ENCODE results near the gene ENO1. TPM values are rescaled to one million over a fixed set of nuclear protein-coding genes. Genes with fewer than 3 reads are reported as not detected.

Gene ENO1
- total RNA-seq, 1 donor, result 1,591 TPM

GRCh38 chr1:8862528-8862927, 16.0 kb downstream of the ENO1 start:
- H3K4me2 ChIP-seq (ENCODE audit: insufficient read depth, low read length), result no peak overlapping the region
- peaks cover 39% of the 10 kb centered on the region for H3K79me2 ChIP-seq (ENCODE audit: insufficient read depth, low read length)
- H3K27me3 ChIP-seq (ENCODE audit: insufficient read depth, low read length), result no peaks in the 10 kb centered on the region
- H2AFZ ChIP-seq (ENCODE audit: low read length), result no peak overlapping the region
- peaks cover 72% of the 10 kb centered on the region for H4K20me1 ChIP-seq (ENCODE audit: insufficient read depth, low read length)
- no peak overlapping the region for H3K4me3 ChIP-seq (ENCODE audit: insufficient read depth, low read length)
- no peaks in the 10 kb centered on the region for H3K9me3 ChIP-seq (ENCODE audit: low read depth, low read length)
- peaks cover 25% of the 10 kb centered on the region for H3K4me1 ChIP-seq (ENCODE audit: insufficient read depth, low read length)
- DNase-seq (ENCODE audit: insufficient read length, low spot score, missing footprints), result no peak
- H3K36me3 ChIP-seq (ENCODE audit: insufficient read depth, low read length), result peaks cover 85% of the 10 kb centered on the region
- H3K27ac ChIP-seq (ENCODE audit: low read depth, low read length), result peak overlapping the region; percentile 17
- TF ChIP-seq CTCF (IDR thresholded peaks at IDR 0.05; ENCODE audit: extremely low read depth, low read depth, low read length), result peak; percentile 63

GRCh38 chr1:8860738-8861516, 17.6 kb downstream of the ENO1 start:
- Histone ChIP-seq H3K36me3 (ENCODE audit: insufficient read depth, low read length) (peaks cover 75% of the 10 kb centered on the region), H3K9me3 (ENCODE audit: low read depth, low read length) (no peaks in the 10 kb centered on the region), H3K27me3 (ENCODE audit: insufficient read depth, low read length) (no peaks in the 10 kb centered on the region), H4K20me1 (ENCODE audit: insufficient read depth, low read length) (peaks cover 76% of the 10 kb centered on the region), H3K4me1 (ENCODE audit: insufficient read depth, low read length) (peaks cover 27% of the 10 kb centered on the region), H3K4me3 (ENCODE audit: insufficient read depth, low read length) (no peak overlapping the region), H3K4me2 (ENCODE audit: insufficient read depth, low read length) (no peak overlapping the region), H2AFZ (ENCODE audit: low read length) (no peak overlapping the region), H3K79me2 (ENCODE audit: insufficient read depth, low read length) (peaks cover 28% of the 10 kb centered on the region), H3K27ac (ENCODE audit: low read depth, low read length) (peak overlapping the region; percentile 30)
- DNase-seq (ENCODE audit: insufficient read length, low spot score, missing footprints), result no peak
- TF ChIP-seq CTCF (IDR thresholded peaks at IDR 0.05; ENCODE audit: extremely low read depth, low read depth, low read length), result no peak

DNA sequence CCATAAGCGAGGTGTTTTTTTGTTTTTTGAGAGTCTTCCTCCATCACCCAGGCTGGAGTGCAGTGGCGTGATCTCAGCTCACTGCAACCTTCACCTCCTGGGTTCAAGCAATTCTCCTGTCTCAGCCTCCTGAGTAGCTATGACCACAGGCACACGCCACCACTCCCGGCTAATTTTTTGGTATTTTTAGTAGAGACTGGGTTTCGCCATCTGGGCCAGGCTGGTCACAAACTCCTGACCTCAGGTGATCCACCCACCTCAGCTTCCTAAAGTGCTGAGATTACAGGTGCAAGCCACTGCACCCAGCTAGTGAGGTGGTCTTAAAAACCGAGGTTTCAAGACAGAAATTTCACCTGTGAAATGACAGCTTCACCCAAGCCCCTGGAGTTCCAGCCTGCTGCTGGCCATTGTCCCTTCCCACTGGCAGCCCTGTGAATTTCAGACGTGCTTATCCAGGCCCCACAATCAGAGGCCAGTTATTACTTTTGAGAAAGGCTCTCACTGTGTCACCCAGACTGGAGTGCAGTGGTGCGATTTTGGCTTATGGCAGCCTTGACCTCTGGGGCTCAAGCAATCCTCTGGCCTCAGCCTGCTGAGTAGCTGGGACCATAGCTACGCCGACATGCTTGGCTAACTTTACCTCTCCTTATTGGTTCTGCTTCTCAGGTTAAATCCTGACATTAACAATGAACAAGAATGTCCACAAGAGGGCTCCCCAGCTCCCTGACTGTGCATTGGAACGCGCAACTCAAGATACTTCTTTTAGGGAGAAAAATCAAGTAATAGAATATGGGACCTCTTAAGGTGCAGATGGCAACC, 19.4 kb downstream of the ENO1 start:
- H3K27ac ChIP-seq (ENCODE audit: low read depth, low read length), result peak overlapping the region; percentile 33
- no peak overlapping the region for H3K4me2 ChIP-seq (ENCODE audit: insufficient read depth, low read length)
- no peak overlapping the region for H2AFZ ChIP-seq (ENCODE audit: low read length)
- H3K79me2 ChIP-seq (ENCODE audit: insufficient read depth, low read length), result peaks cover 15% of the 10 kb centered on the region
- no peaks in the 10 kb centered on the region for H3K27me3 ChIP-seq (ENCODE audit: insufficient read depth, low read length)
- DNase-seq (ENCODE audit: insufficient read length, low spot score, missing footprints), result peak; percentile 87
- peaks cover 58% of the 10 kb centered on the region for H3K36me3 ChIP-seq (ENCODE audit: insufficient read depth, low read length)
- H3K9me3 ChIP-seq (ENCODE audit: low read depth, low read length), result no peaks in the 10 kb centered on the region
- no peak overlapping the region for H3K4me3 ChIP-seq (ENCODE audit: insufficient read depth, low read length)
- TF ChIP-seq CTCF (IDR thresholded peaks at IDR 0.05; ENCODE audit: extremely low read depth, low read depth, low read length), result peak; percentile 67
- peaks cover 27% of the 10 kb centered on the region for H3K4me1 ChIP-seq (ENCODE audit: insufficient read depth, low read length)
- H4K20me1 ChIP-seq (ENCODE audit: insufficient read depth, low read length), result peaks cover 61% of the 10 kb centered on the region

Measured in osteoblast (primary cell).